ENCODE results near the gene COX17.

COX17 gene

DNA sequence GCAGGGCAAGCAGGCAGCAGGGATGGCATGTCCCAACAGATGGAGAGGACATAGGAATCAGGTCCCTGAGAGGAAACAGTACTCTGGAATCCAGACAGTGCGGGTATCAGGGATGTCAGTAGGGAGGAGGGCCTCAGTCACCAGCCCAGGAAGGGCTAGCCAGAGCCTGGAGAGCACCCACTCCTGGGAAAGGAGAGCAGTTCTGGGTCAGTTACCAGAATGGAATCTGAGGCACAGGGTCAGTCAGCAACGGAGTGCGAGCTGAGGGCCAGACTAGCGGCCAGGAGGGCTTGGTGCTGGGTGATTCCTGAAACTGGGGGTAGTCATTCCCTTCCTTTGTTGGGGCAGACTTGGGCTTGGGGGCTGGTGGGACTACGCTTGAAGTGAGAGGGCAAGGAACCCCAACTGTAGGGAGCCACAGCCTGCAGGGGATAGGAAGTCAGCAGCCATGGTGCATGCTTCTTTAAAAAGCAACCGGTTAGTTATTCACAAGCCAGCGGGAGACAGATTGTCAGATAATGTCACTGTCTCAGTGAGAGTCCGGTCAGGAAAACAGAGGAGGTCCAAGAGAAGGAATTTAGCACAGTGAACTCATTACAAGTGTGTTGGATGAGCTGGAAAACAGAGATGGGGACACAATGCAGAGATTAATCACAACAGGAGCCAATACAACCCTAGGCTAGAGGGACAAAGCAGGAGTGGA, 51.6 kb downstream of the COX17 start:
- no peak for DNase-seq (ENCODE audit: low read depth in 2 of 3, low spot score in 2 of 3)

GRCh38 chr3:119624002-119624720, 53.0 kb downstream of the COX17 start:
- no peak for DNase-seq (ENCODE audit: low read depth in 2 of 3, low spot score in 2 of 3)

- DNase-seq (ENCODE audit: low read depth in 2 of 3, low spot score in 2 of 3) = no peak
Measured at GRCh38 chr3:119620899-119621298, 56.3 kb downstream of the COX17 start.
